GM21447 (cell line): ENCODE results near the gene TNP2.

Experiments
- ATAC-seq: cut with Tn5 transposase; IDR thresholded peaks from one replicate; pipeline ENCODE4 v1.9.1; 2021; ENCODE audit not compliant: unreplicated experiment

The TNP2 gene

GRCh38 chr16:11240636-11241473 is 28.3 kb downstream of the TNP2 start:
- no peak for ATAC-seq

- ATAC-seq, result no peak
Measured at GRCh38 chr16:11239644-11240632, 29.2 kb downstream of the TNP2 start.

- no peak for ATAC-seq
Measured at GRCh38 chr16:11238272-11239202, 30.6 kb downstream of the TNP2 start.

- no peak for ATAC-seq
Measured at GRCh38 chr16:11236461-11237254, 32.5 kb downstream of the TNP2 start.

GRCh38 chr16:11235703-11235991 is 33.5 kb downstream of the TNP2 start:
- ATAC-seq, result no peak

GRCh38 chr16:11234884-11235702 is 34.0 kb downstream of the TNP2 start:
- no peak for ATAC-seq

- ATAC-seq, result no peak
Measured at GRCh38 chr16:11233727-11234376, 35.3 kb downstream of the TNP2 start.

GRCh38 chr16:11232852-11233726 is 36.0 kb downstream of the TNP2 start:
- peak; percentile 69 for ATAC-seq

GRCh38 chr16:11232302-11232851 is 36.7 kb downstream of the TNP2 start:
- ATAC-seq, result no peak

- no peak for ATAC-seq
Measured at GRCh38 chr16:11231367-11231970, 37.7 kb downstream of the TNP2 start.

GRCh38 chr16:11229906-11230305 is 39.2 kb downstream of the TNP2 start:
- no peak for ATAC-seq

GRCh38 chr16:11229432-11229831 is 39.7 kb downstream of the TNP2 start:
- no peak for ATAC-seq

GRCh38 chr16:11225677-11226549 is 43.2 kb downstream of the TNP2 start:
- ATAC-seq, result no peak

- peak; percentile 82 for ATAC-seq
Measured at GRCh38 chr16:11224894-11225676, 44.0 kb downstream of the TNP2 start.
